Upper lobe of left lung (tissue), 4 donors: ENCODE data around the gene ODAD3.

Source experiments
- CTCF ChIP-seq, 6 experiments: fragments of 450-650 bp in 4 of 6; fragments of 200-600 bp in 2 of 6; sonication (generic) in 2 of 6; IDR thresholded peaks; one replicate each; pipeline ENCODE4 v1.5.1; 2016 to 2019; ENCODE audit warnings: antibody characterized with exemption in 6 of 6
- EP300 ChIP-seq, 4 donors: sonication (generic); formaldehyde crosslinking; IDR thresholded peaks; one replicate each; pipeline ENCODE4 v1.5.1; 2017; ENCODE audit warnings: antibody characterized with exemption in 4 of 4, control low read depth in 2 of 4

DNA sequence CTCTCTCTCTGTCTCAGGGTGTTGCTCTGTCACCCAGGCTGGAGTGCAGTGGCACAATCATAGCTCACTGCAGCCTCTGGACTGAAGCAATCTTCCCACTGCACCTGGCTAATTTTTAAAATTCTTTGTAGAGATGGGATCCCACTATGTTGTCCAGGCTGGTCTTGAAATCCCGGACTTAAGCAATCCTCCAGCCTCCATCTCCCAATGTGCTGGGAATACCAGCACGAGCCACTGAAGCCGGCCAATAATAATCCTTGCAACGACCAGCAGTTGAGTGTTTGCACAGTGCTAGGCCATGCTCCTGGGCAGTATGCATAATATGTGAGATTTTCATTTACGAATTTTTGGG is 50.2 kb downstream of the ODAD3 start:
- TF ChIP-seq EP300 (IDR thresholded peaks at IDR 0.05) (no peak), CTCF (IDR thresholded peaks at IDR 0.05) (no peak)
